ENCODE data around the gene PRIMA1. TPM values are rescaled to one million over a fixed set of nuclear protein-coding genes. Genes with fewer than 3 reads are reported as not detected.

PRIMA1 gene
- polyA plus RNA-seq, 1 of the 3 experiments (the other 2 are of a cell fraction), result 0.18 TPM

- TF ChIP-seq ZBTB33 (IDR thresholded peaks at IDR 0.05; ENCODE audit: borderline replicate concordance, low read depth), result no peak
- TF ChIP-seq USF2 (IDR thresholded peaks at IDR 0.05; ENCODE audit: borderline replicate concordance, low read depth, low read length), result no peak
- no peak for TF ChIP-seq FOXJ3 (CRISPR knock-in tag; IDR thresholded peaks at IDR 0.05)
- no peak for TF ChIP-seq JUND (IDR thresholded peaks at IDR 0.05)
- TF ChIP-seq RXRA (IDR thresholded peaks at IDR 0.05; ENCODE audit: borderline replicate concordance, low read depth), result no peak
- TF ChIP-seq EP300 (IDR thresholded peaks at IDR 0.05; ENCODE audit: borderline replicate concordance in 1 of 2, low read depth in 1 of 2, low read length in 1 of 2), result no peak
- POLR2A ChIA-PET, result no interaction called here
- no peaks in the 10 kb centered on the region for H3K4me1 ChIP-seq (ENCODE audit: control insufficient read depth in 1 of 2, insufficient read depth in 2 of 2, low read depth in 1 of 2, low read length in 1 of 2)
- no peak overlapping the region for H3K4me3 ChIP-seq (ENCODE audit: low read depth in 2 of 2, low read length in 1 of 2)
- no peaks in the 10 kb centered on the region for H4K20me1 ChIP-seq (ENCODE audit: insufficient read depth)
- H3K9ac ChIP-seq, result no peak overlapping the region
- CTCF ChIA-PET, result no interaction called here
- H3K9me3 ChIP-seq, result no peaks in the 10 kb centered on the region
- H3K36me3 ChIP-seq (replicated peaks in 1 of 2; ENCODE audit: control insufficient read depth in 1 of 2, insufficient read depth in 2 of 2, low read length in 1 of 2), result peaks cover 0 to 2% of the 10 kb centered on the region in 2 experiments
- DNase-seq, result no peak
- no peak overlapping the region for H2AFZ ChIP-seq (ENCODE audit: low read depth)
- no peak overlapping the region for H3K27ac ChIP-seq (ENCODE audit: low read depth in 2 of 2, low read length in 1 of 2)
- no peak overlapping the region for H3K4me2 ChIP-seq
- no peaks in the 10 kb centered on the region for H3K79me2 ChIP-seq (ENCODE audit: insufficient read depth)
- WGBS (ENCODE audit: low lambda C conversion rate), result 49% methylated on average over 16 of the region's 16 CpGs
- H3F3A ChIP-seq (replicated peaks; ENCODE audit: insufficient read depth), result no peaks in the 10 kb centered on the region
- no peaks in the 10 kb centered on the region for H3K27me3 ChIP-seq (ENCODE audit: insufficient read depth)
- no peaks in the 10 kb centered on the region for H3K9me2 ChIP-seq
Measured at GRCh38 chr14:93691042-93691780, 97.1 kb downstream of the PRIMA1 start.

- 41% methylated on average over 6 of the region's 6 CpGs for WGBS (ENCODE audit: low lambda C conversion rate)
- Histone ChIP-seq H2AFZ (ENCODE audit: low read depth) (no peak overlapping the region), H3K36me3 (replicated peaks in 1 of 2; ENCODE audit: control insufficient read depth in 1 of 2, insufficient read depth in 2 of 2, low read length in 1 of 2) (peaks cover 0 to 2% of the 10 kb centered on the region in 2 experiments), H3K4me2 (no peak overlapping the region), H3K4me3 (ENCODE audit: low read depth in 2 of 2, low read length in 1 of 2) (no peak overlapping the region), H3K79me2 (ENCODE audit: insufficient read depth) (no peaks in the 10 kb centered on the region), H3K27ac (ENCODE audit: low read depth in 2 of 2, low read length in 1 of 2) (no peak overlapping the region), H3K27me3 (ENCODE audit: insufficient read depth) (no peaks in the 10 kb centered on the region), H3F3A (replicated peaks; ENCODE audit: insufficient read depth) (no peaks in the 10 kb centered on the region), H3K9me2 (no peaks in the 10 kb centered on the region), H3K9ac (no peak overlapping the region), H3K9me3 (0 out of 2 replicates have a peak, but pooled peaks cover 2% of the 10 kb centered on the region), H3K4me1 (ENCODE audit: control insufficient read depth in 1 of 2, insufficient read depth in 2 of 2, low read depth in 1 of 2, low read length in 1 of 2) (no peaks in the 10 kb centered on the region), H4K20me1 (ENCODE audit: insufficient read depth) (no peaks in the 10 kb centered on the region)
- no peak for TF ChIP-seq RFX5 (IDR thresholded peaks at IDR 0.05; ENCODE audit: low read length)
- no peak for TF ChIP-seq IRF3 (IDR thresholded peaks at IDR 0.05; ENCODE audit: low read depth, low read length)
- TF ChIP-seq TAF1 (IDR thresholded peaks at IDR 0.05; ENCODE audit: borderline replicate concordance, low read depth, low read length), result no peak
- TF ChIP-seq EP300 (IDR thresholded peaks at IDR 0.05; ENCODE audit: borderline replicate concordance in 1 of 2, low read depth in 1 of 2, low read length in 1 of 2), result no peak
- no peak for TF ChIP-seq USF1 (IDR thresholded peaks at IDR 0.05; ENCODE audit: borderline replicate concordance, low read depth)
- no peak for TF ChIP-seq SMC3 (IDR thresholded peaks at IDR 0.05; ENCODE audit: low read depth, low read length)
- TF ChIP-seq MEF2A (IDR thresholded peaks at IDR 0.05; ENCODE audit: borderline replicate concordance, low read depth), result no peak
- TF ChIP-seq USF2 (IDR thresholded peaks at IDR 0.05; ENCODE audit: borderline replicate concordance, low read depth, low read length), result no peak
- no peak for TF ChIP-seq RXRA (IDR thresholded peaks at IDR 0.05; ENCODE audit: borderline replicate concordance, low read depth)
- no peak for TF ChIP-seq ZBTB33 (IDR thresholded peaks at IDR 0.05; ENCODE audit: borderline replicate concordance, low read depth)
- no peak for TF ChIP-seq YY1 (IDR thresholded peaks at IDR 0.05; ENCODE audit: low read depth)
- TF ChIP-seq GABPA (IDR thresholded peaks at IDR 0.05; ENCODE audit: low read depth), result no peak
- TF ChIP-seq MXI1 (IDR thresholded peaks at IDR 0.05; ENCODE audit: low read depth, low read length), result no peak
- ChIA-PET POLR2A (no interaction called here), CTCF (interaction anchor here (1.1 kb wide), 1 partner anchor 99 kb away, joined by 3 read pairs; no protein-coding TSS in a partner anchor)
- no peak for DNase-seq
Measured at GRCh38 chr14:93690146-93690545, 98.1 kb downstream of the PRIMA1 start.

Data from SK-N-SH (cell line).